CD14-positive monocyte (primary cell): ENCODE data around the gene TBC1D5. TPM values are rescaled to one million over a fixed set of nuclear protein-coding genes. Genes with fewer than 3 reads are reported as not detected.

Experiments
- DNase-seq, 3 donors: peaks; one replicate each; pipeline ENCODE4 v3.0.0-alpha.2; 2011 to 2022
- H2AFZ ChIP-seq: 2 replicates; pipeline ENCODE4 v1.6.0; 2012; ENCODE audit warnings: mild to moderate bottlenecking, low read depth, low read length, inconsistent platforms; ENCODE audit not compliant: insufficient read depth, poor library complexity, severe bottlenecking
- H3K27ac ChIP-seq, 2 donors: 1 replicate in 1 of 2; 2 replicates in 1 of 2; pipeline ENCODE4 v1.5.1; 2012 to 2013; ENCODE audit warnings: low read length in 2 of 2, control low read depth in 1 of 2, inconsistent platforms in 1 of 2, low read depth in 1 of 2, mild to moderate bottlenecking in 1 of 2
- H3K27me3 ChIP-seq, 2 donors: one replicate each; pipeline versions ENCODE4 v1.6.0 to v1.6.1; 2011 to 2013; ENCODE audit warnings: low read length in 2 of 2; ENCODE audit not compliant: control insufficient read depth in 2 of 2, insufficient read depth in 2 of 2
- H3K36me3 ChIP-seq, 2 donors: replicated peaks in 1 of 2; 1 replicate in 1 of 2; 2 replicates in 1 of 2; pipeline versions ENCODE4 v1.5.1 to v1.6.1; 2012 to 2013; ENCODE audit warnings: low read length in 2 of 2, control low read depth in 1 of 2, inconsistent platforms in 1 of 2, mild to moderate bottlenecking in 1 of 2; ENCODE audit not compliant: insufficient read depth in 2 of 2, control insufficient read depth in 1 of 2
- H3K4me1 ChIP-seq, 2 donors: 1 replicate in 1 of 2; 2 replicates in 1 of 2; pipeline versions ENCODE4 v1.5.1 to v1.6.1; 2012 to 2013; ENCODE audit warnings: low read length in 2 of 2, control low read depth in 1 of 2, inconsistent platforms in 1 of 2, mild to moderate bottlenecking in 1 of 2, moderate library complexity in 1 of 2; ENCODE audit not compliant: insufficient read depth in 2 of 2, control insufficient read depth in 1 of 2
- H3K4me2 ChIP-seq: replicated peaks from 2 replicates; pipeline ENCODE3; 2012; ENCODE audit warnings: low read length, moderate library complexity, mild to moderate bottlenecking; ENCODE audit not compliant: poor library complexity, severe bottlenecking; ENCODE audit errors: extremely low read depth
- H3K4me3 ChIP-seq, 3 experiments: fragments of 200-600 bp in 1 of 3; sonication (generic) in 1 of 3; replicated peaks in 1 of 3; 1 replicate in 2 of 3; 2 replicates in 1 of 3; pipeline ENCODE4 v1.5.1; 2011 to 2013; ENCODE audit warnings: low read length in 3 of 3, mild to moderate bottlenecking in 3 of 3, control low read depth in 2 of 3, low read depth in 2 of 3, inconsistent platforms in 1 of 3, moderate library complexity in 1 of 3
- H3K79me2 ChIP-seq: 2 replicates; pipeline ENCODE4 v1.6.0; 2012; ENCODE audit warnings: mild to moderate bottlenecking, control low read depth, inconsistent platforms, low read length, moderate library complexity; ENCODE audit not compliant: insufficient read depth
- H3K9ac ChIP-seq: 2 replicates; pipeline ENCODE4 v1.6.0; 2017; ENCODE audit warnings: low read length, mild to moderate bottlenecking; ENCODE audit not compliant: insufficient read depth, poor library complexity, severe bottlenecking
- H3K9me3 ChIP-seq, 2 donors: replicated peaks in 1 of 2; 1 replicate in 1 of 2; 2 replicates in 1 of 2; pipeline versions ENCODE4 v1.5.1 to v1.6.1; 2012 to 2013; ENCODE audit warnings: low read length in 2 of 2, control low read depth in 1 of 2; ENCODE audit not compliant: control insufficient read depth in 1 of 2, insufficient read depth in 1 of 2
- H4K20me1 ChIP-seq: 2 replicates; pipeline ENCODE4 v1.6.0; 2012; ENCODE audit warnings: mild to moderate bottlenecking, low read length, control low read depth, moderate library complexity; ENCODE audit not compliant: insufficient read depth
- H3K27ac Mint-ChIP-seq, 7 donors: one replicate each; pipeline ENCODE4 v1.8.0; 2020; ENCODE audit warnings: mild to moderate bottlenecking in 7 of 7, mixed read lengths in 7 of 7, moderate library complexity in 6 of 7, inconsistent platforms in 2 of 7
- H3K27me3 Mint-ChIP-seq, 3 donors: one replicate each; pipeline ENCODE4 v1.8.0; 2021 to 2022; ENCODE audit warnings: low read depth in 3 of 3, mild to moderate bottlenecking in 3 of 3, mixed read lengths in 3 of 3, moderate library complexity in 3 of 3, inconsistent platforms in 1 of 3
- H3K36me3 Mint-ChIP-seq, 2 donors: one replicate each; pipeline ENCODE4 v1.8.0; 2020; ENCODE audit warnings: mixed read lengths in 2 of 2, inconsistent platforms in 1 of 2, mild to moderate bottlenecking in 1 of 2
- H3K4me1 Mint-ChIP-seq: one replicate; pipeline ENCODE4 v1.8.0; 2020; ENCODE audit warnings: mild to moderate bottlenecking, mixed read lengths
- H3K4me3 Mint-ChIP-seq, 2 donors: one replicate each; pipeline ENCODE4 v1.8.0; 2020; ENCODE audit warnings: mild to moderate bottlenecking in 2 of 2, mixed read lengths in 2 of 2, moderate library complexity in 1 of 2
- H3K9me3 Mint-ChIP-seq, 7 donors: one replicate each; pipeline ENCODE4 v1.8.0; 2020 to 2022; ENCODE audit warnings: mixed read lengths in 7 of 7, mild to moderate bottlenecking in 6 of 7, moderate library complexity in 6 of 7, inconsistent platforms in 2 of 7
- WGBS: methylation state at CpG from one replicate; pipeline ENCODE4 v1.1.5; 2013; ENCODE audit warnings: missing lambda C conversion rate; ENCODE audit not compliant: insufficient coverage; 5-methylcytosine and 5-hydroxymethylcytosine counted together
- intact Hi-C, 2 donors: fragments of 100-400 bp; cut with micrococcal nuclease; formaldehyde crosslinking; loops; one replicate each; pipeline versions ENCODE4 v1.15.0 to v1.15.1; 2023
- polyA plus RNA-seq, 3 donors: library from polyadenylated mRNA; depleted of rRNA in 1 of 3; unstranded in 2 of 3; stranded (reverse) in 1 of 3; fragments of 300-500 nt in 2 of 3; fragments of >200 nt in 1 of 3; fragmentation: Illumina TruSeq in 2 of 3; gene quantifications; 1 replicate in 2 of 3; 2 replicates in 1 of 3; pipeline ENCODE4 v1.2.3, GENCODE V29; 2012 to 2021
- TF ChIP-seq, protein P1 (sequence below): fragments of 200-600 bp; IDR thresholded peaks from one replicate; pipeline ENCODE4 v1.8.0; 2022; ENCODE audit warnings: antibody characterized with exemption, mild to moderate bottlenecking

Gene TBC1D5
- polyA plus RNA-seq, 3 donors = 17.6 to 35.3 (median 21.0) TPM

GRCh38 chr3:17302170-17302569 lies 440.3 kb downstream of the TBC1D5 start:
- no peak overlapping the region for H3K4me2 ChIP-seq
- DNase-seq = no peak
- TF ChIP-seq, protein P1, sequence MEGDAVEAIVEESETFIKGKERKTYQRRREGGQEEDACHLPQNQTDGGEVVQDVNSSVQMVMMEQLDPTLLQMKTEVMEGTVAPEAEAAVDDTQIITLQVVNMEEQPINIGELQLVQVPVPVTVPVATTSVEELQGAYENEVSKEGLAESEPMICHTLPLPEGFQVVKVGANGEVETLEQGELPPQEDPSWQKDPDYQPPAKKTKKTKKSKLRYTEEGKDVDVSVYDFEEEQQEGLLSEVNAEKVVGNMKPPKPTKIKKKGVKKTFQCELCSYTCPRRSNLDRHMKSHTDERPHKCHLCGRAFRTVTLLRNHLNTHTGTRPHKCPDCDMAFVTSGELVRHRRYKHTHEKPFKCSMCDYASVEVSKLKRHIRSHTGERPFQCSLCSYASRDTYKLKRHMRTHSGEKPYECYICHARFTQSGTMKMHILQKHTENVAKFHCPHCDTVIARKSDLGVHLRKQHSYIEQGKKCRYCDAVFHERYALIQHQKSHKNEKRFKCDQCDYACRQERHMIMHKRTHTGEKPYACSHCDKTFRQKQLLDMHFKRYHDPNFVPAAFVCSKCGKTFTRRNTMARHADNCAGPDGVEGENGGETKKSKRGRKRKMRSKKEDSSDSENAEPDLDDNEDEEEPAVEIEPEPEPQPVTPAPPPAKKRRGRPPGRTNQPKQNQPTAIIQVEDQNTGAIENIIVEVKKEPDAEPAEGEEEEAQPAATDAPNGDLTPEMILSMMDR = no peak
- H3K9me3 ChIP-seq = no peaks in the 10 kb centered on the region
- no peaks in the 10 kb centered on the region for H4K20me1 ChIP-seq
- WGBS = 100% methylated on average over 1 of the region's 2 CpGs
- no peak overlapping the region for H2AFZ ChIP-seq
- Mint-ChIP-seq H3K36me3 (peaks cover 22 to 35% of the 10 kb centered on the region in 2 donors), H3K9me3 (no peaks in the 10 kb centered on the region), H3K4me3 (no peak overlapping the region), H3K4me1 (no peaks in the 10 kb centered on the region), H3K27ac (no peak overlapping the region), H3K27me3 (no peaks in the 10 kb centered on the region)
- no peaks in the 10 kb centered on the region for H3K79me2 ChIP-seq
- intact Hi-C loops = no loop called here
- H3K27me3 ChIP-seq = no peaks in the 10 kb centered on the region
- H3K36me3 ChIP-seq = peaks cover 9 to 23% of the 10 kb centered on the region in 2 donors
- H3K9ac ChIP-seq = no peak overlapping the region
- no peak overlapping the region for H3K27ac ChIP-seq
- H3K4me1 ChIP-seq = no peaks in the 10 kb centered on the region
- H3K4me3 ChIP-seq = no peak overlapping the region

GRCh38 chr3:17301271-17301670 lies 441.2 kb downstream of the TBC1D5 start:
- H3K27me3 Mint-ChIP-seq = no peaks in the 10 kb centered on the region
- DNase-seq = no peak
- peaks cover 19 to 31% of the 10 kb centered on the region in 2 donors for H3K36me3 Mint-ChIP-seq
- Histone ChIP-seq H3K27me3 (no peaks in the 10 kb centered on the region), H3K27ac (no peak overlapping the region), H2AFZ (no peak overlapping the region), H3K9me3 (no peaks in the 10 kb centered on the region), H3K36me3 (peaks cover 4 to 27% of the 10 kb centered on the region in 2 donors), H3K4me3 (no peak overlapping the region), H3K9ac (no peak overlapping the region), H3K4me2 (no peak overlapping the region), H4K20me1 (no peaks in the 10 kb centered on the region), H3K4me1 (no peaks in the 10 kb centered on the region), H3K79me2 (no peaks in the 10 kb centered on the region)
- TF ChIP-seq, protein P1 = no peak
- H3K27ac Mint-ChIP-seq = no peak overlapping the region
- no peak overlapping the region for H3K4me3 Mint-ChIP-seq
- intact Hi-C loops = no loop called here
- H3K4me1 Mint-ChIP-seq = no peaks in the 10 kb centered on the region
- no CpG with 5 or more reads among the region's 2 CpGs for WGBS
- no peaks in the 10 kb centered on the region for H3K9me3 Mint-ChIP-seq
